ENCODE data around the gene TRIM33. TPM values are rescaled to one million over a fixed set of nuclear protein-coding genes. Genes with fewer than 3 reads are reported as not detected.

The TRIM33 gene
- total RNA-seq, 6 experiments from 2014 or later: 13.9 to 18.0 (median 15.0) TPM

DNA sequence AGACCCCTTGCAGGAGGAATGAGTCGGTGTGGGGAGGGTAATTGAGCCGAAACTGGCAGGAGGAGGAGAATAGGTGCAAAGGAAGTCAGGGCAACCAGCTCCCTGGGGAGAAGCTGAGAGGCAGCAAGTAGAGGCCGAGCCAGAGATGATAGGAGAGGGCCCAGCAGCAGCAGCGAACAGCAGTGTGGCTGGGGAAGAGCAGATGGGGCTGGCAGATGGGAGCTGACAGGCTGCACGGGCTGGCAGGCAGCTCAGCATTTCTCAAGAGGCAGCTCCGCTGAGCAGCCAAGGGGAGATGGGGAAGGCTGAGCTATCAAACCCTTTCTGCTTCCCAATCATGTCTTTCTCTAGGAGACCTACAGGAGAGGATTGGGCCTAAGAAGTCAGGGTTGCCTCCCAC lies 158.2 kb downstream of the TRIM33 start:
- WGBS (ENCODE audit: insufficient coverage, low coverage, low lambda C conversion rate, missing lambda C conversion rate): 73% methylated on average over 2 of the region's 6 CpGs
- Histone ChIP-seq H3K27me3 (no peaks in the 10 kb centered on the region), H3K4me1 (no peaks in the 10 kb centered on the region), H3K4me3 (no peak overlapping the region), H3K9me3 (no peaks in the 10 kb centered on the region), H3K36me3 (no peaks in the 10 kb centered on the region), H3K27ac (no peak overlapping the region)
- intact Hi-C loops (cut with DNase I): no loop called here
- TF ChIP-seq, protein P1, sequence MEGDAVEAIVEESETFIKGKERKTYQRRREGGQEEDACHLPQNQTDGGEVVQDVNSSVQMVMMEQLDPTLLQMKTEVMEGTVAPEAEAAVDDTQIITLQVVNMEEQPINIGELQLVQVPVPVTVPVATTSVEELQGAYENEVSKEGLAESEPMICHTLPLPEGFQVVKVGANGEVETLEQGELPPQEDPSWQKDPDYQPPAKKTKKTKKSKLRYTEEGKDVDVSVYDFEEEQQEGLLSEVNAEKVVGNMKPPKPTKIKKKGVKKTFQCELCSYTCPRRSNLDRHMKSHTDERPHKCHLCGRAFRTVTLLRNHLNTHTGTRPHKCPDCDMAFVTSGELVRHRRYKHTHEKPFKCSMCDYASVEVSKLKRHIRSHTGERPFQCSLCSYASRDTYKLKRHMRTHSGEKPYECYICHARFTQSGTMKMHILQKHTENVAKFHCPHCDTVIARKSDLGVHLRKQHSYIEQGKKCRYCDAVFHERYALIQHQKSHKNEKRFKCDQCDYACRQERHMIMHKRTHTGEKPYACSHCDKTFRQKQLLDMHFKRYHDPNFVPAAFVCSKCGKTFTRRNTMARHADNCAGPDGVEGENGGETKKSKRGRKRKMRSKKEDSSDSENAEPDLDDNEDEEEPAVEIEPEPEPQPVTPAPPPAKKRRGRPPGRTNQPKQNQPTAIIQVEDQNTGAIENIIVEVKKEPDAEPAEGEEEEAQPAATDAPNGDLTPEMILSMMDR (IDR thresholded peaks at IDR 0.05): no peak
- TF ChIP-seq POLR2A (IDR thresholded peaks at IDR 0.05): no peak
- DNase-seq (no peak), ATAC-seq (no peak)

DNA sequence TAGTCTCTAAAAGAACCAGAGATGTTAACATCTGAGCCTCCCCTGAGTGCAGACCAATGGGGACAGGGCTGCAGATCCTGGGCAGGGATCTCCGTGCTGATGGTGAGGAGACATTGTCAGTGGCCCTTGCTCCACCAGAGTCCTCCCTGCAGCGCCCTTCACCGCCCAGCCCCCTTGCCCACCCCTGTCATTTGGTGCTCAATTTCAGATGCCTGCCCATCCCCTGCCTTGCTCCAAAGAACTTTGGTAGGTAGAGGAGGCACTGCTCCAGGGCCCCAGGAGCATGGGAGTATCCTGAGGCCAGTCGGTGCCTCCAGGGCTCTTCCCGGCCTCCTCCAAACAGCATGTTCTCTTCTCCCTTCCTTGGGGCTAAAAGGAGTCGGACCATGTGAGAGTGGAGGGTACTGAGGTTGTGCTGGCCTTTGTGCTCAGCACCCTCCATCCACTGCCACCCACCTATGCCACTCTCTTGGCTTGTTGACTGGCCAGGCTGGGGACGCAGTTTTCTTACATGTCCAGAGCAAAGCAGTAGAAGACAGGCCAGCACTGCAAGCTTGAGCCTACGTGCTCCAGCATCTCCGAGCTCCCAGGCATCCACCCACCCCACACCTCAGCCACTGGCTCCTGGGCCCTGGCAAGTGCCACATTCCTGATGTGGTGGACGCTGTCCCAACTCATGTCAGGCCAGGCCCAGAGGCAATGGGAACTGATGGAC lies 160.1 kb downstream of the TRIM33 start:
- no peaks in the 10 kb centered on the region for H3K36me3 ChIP-seq
- H3K27ac ChIP-seq: no peak overlapping the region
- no peak for TF ChIP-seq POLR2A (IDR thresholded peaks at IDR 0.05)
- TF ChIP-seq, protein P1 (IDR thresholded peaks at IDR 0.05): no peak
- peaks cover 0 to 6% (median 0%) of the 10 kb centered on the region in 4 donors for H3K4me1 ChIP-seq
- DNase-seq (no peak), ATAC-seq (no peak)
- whole genome bisulfite sequencing (ENCODE audit: insufficient coverage, low coverage, low lambda C conversion rate, missing lambda C conversion rate): 75% methylated on average over 1 of the region's 10 CpGs
- H3K4me3 ChIP-seq: no peak overlapping the region
- H3K27me3 ChIP-seq: no peaks in the 10 kb centered on the region
- no peaks in the 10 kb centered on the region for H3K9me3 ChIP-seq
- intact Hi-C loops (cut with DNase I): no loop called here

DNA sequence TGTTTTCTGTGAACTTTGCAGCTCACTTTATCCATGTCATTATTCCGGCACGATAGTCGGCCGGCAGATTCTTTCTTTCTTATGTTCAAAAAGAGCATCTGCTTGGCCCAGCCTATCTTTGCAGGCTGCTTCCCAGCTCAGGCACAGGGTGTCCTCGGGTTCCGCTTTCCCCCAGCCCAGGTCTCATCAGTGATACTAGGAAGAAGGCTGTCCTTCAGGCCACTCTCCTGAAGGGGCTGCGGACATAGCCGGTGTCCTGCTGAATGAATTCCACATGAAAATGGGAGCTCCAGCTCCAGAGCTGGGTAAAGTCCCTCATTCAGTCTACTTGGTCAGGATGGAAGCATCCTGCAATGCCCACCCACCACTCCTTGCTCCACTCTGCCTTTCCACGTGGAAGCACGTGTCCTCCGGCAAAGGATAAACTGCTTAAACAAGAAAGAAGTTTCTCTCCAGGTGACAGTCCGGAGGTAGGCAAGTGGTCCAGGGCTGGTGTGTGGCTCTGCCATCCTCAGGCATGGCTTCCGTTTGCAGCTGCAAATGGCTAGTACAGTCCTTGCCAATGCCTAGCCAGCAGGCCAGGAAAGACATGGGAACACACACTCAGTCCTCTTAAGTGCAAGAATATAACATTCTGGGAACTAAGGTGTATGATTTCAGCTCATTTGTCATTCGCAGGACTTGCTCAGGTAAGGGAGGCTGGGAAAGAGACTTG lies 161.0 kb downstream of the TRIM33 start:
- Histone ChIP-seq H3K4me3 (no peak overlapping the region), H3K4me1 (peaks cover 0 to 7% (median 0%) of the 10 kb centered on the region in 4 donors), H3K9me3 (no peaks in the 10 kb centered on the region), H3K27me3 (no peaks in the 10 kb centered on the region), H3K36me3 (no peaks in the 10 kb centered on the region), H3K27ac (no peak overlapping the region)
- ATAC-seq: no peak
- no peak for TF ChIP-seq POLR2A (IDR thresholded peaks at IDR 0.05)
- TF ChIP-seq, protein P1 (IDR thresholded peaks at IDR 0.05): no peak
- intact Hi-C loops (cut with DNase I): loop anchor here (10.0 kb wide), 3 partner anchors 55 to 215 kb away; no protein-coding TSS in a partner anchor
- DNase-seq: no peak
- 81% methylated on average over 11 of the region's 14 CpGs for WGBS (ENCODE audit: insufficient coverage, low coverage, low lambda C conversion rate, missing lambda C conversion rate)

DNA sequence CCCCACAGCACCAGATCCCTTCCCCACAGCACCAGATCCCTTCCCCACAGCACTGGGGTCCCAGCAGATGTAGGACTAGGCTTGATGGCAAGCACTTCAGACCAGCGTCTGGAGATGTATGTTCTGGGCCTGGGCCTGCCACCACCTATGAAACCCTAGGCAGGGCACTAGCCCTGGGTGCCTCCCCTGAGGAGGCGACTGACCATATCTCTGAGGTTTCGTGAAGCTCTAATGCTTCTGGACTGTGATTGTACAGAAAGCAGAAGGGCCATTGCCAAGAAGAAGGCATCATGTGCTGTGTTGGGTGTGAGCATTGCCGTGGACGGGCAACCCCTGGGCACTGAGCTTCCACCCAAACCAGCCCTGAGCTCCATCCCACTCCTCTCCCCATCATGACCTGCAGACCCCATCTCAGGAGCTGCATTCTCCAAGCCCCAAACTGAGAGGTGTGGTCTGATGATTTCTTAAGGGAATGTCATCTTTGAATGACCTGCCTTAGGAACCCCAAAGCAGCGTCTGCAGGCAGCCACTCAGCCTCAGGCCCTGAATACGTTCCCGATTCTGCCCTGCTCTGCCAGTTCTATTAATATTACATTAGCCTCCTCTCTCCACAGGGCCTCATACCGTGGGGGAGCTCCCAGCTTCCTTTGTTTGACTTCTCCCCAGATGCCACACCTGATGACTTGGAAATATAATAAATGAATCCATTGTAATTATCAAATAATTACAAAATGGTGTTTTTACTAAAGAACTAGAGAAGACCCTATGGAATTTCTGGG lies 163.4 kb downstream of the TRIM33 start:
- TF ChIP-seq, protein P1 (IDR thresholded peaks at IDR 0.05): no peak
- TF ChIP-seq POLR2A (IDR thresholded peaks at IDR 0.05): no peak
- Histone ChIP-seq H3K27ac (no peak overlapping the region), H3K4me1 (peaks cover 0 to 7% (median 0%) of the 10 kb centered on the region in 4 donors), H3K27me3 (no peaks in the 10 kb centered on the region), H3K9me3 (no peaks in the 10 kb centered on the region), H3K36me3 (no peaks in the 10 kb centered on the region), H3K4me3 (no peak overlapping the region)
- DNase-seq (no peak), ATAC-seq (no peak)
- WGBS (ENCODE audit: insufficient coverage, low coverage, low lambda C conversion rate, missing lambda C conversion rate): 67% methylated on average over 2 of the region's 9 CpGs
- intact Hi-C loops (cut with DNase I): loop anchor here (10.0 kb wide), 3 partner anchors 57 to 217 kb away; no protein-coding TSS in a partner anchor
